ENCODE results near the gene U2AF1L4. TPM values are rescaled to one million over a fixed set of nuclear protein-coding genes. Genes with fewer than 3 reads are reported as not detected.
A peak's percentile ranks its signal among the peaks of the same experiment; 100 is the strongest.

The U2AF1L4 gene
- total RNA-seq, 1 donor from 2014 or later, result 6.6 TPM

DNA sequence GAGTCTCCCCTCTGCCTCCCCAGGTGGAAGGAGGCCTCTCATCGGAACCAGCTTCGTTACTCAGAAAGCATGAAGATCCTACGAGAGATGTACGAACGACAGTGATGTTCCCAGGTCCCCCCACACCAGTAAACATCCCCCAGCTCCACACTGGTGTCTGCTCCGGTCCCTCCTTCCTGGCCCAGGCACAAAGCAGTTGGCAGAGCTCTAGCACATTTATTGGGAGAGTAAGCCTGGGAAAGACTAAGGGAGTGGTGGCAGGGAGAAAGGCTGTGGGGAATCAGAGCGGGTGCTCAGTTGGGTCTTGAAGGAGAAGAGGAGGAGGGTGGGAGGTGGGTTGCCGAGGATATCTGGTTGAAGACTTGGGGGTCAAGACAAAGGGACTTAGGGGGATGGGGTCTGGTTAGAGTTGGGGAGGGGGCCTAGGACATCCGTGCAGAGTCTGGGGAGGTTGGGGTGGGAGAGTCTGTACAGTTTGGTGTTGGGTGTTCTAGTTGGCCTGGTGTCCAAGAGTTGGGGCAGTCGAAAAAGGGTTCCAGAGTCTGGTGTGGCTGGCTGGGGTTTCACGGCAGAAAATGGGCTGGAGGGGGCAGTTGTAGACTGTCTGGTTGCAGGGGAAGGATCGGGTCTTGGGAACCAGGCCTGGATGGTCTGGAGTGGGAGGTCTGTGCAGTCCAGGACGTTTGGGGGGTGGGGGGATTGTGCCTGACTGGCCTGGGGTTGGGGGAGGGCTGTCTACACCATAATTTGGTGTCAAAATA, 9.3 kb upstream of the U2AF1L4 start:
- H3K4me3 ChIP-seq, result peak overlapping the region; percentile 61 to 88
- no peak for TF ChIP-seq POLR2A (IDR thresholded peaks at IDR 0.05)
- TF ChIP-seq, protein P1, sequence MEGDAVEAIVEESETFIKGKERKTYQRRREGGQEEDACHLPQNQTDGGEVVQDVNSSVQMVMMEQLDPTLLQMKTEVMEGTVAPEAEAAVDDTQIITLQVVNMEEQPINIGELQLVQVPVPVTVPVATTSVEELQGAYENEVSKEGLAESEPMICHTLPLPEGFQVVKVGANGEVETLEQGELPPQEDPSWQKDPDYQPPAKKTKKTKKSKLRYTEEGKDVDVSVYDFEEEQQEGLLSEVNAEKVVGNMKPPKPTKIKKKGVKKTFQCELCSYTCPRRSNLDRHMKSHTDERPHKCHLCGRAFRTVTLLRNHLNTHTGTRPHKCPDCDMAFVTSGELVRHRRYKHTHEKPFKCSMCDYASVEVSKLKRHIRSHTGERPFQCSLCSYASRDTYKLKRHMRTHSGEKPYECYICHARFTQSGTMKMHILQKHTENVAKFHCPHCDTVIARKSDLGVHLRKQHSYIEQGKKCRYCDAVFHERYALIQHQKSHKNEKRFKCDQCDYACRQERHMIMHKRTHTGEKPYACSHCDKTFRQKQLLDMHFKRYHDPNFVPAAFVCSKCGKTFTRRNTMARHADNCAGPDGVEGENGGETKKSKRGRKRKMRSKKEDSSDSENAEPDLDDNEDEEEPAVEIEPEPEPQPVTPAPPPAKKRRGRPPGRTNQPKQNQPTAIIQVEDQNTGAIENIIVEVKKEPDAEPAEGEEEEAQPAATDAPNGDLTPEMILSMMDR (IDR thresholded peaks at IDR 0.05), result no peak
- peak in 1 of 2 donors; percentile 8 for TF ChIP-seq POLR2AphosphoS5 (IDR thresholded peaks at IDR 0.05; ENCODE audit: insufficient read depth in 1 of 2, low read depth in 1 of 2)
- no peak for DNase-seq (ENCODE audit: extremely low spot score in 2 of 2)
- H3K4me1 ChIP-seq, result peaks cover 51% of the 10 kb centered on the region
- H3K36me3 ChIP-seq, result peaks cover 0 to 26% of the 10 kb centered on the region in 2 donors
- H3K9me3 ChIP-seq, result no peaks in the 10 kb centered on the region
- H3K27me3 ChIP-seq, result no peaks in the 10 kb centered on the region
- intact Hi-C loops (cut with DNase I), result no loop called here
- peak overlapping the region; percentile 97 for H3K27ac ChIP-seq

DNA sequence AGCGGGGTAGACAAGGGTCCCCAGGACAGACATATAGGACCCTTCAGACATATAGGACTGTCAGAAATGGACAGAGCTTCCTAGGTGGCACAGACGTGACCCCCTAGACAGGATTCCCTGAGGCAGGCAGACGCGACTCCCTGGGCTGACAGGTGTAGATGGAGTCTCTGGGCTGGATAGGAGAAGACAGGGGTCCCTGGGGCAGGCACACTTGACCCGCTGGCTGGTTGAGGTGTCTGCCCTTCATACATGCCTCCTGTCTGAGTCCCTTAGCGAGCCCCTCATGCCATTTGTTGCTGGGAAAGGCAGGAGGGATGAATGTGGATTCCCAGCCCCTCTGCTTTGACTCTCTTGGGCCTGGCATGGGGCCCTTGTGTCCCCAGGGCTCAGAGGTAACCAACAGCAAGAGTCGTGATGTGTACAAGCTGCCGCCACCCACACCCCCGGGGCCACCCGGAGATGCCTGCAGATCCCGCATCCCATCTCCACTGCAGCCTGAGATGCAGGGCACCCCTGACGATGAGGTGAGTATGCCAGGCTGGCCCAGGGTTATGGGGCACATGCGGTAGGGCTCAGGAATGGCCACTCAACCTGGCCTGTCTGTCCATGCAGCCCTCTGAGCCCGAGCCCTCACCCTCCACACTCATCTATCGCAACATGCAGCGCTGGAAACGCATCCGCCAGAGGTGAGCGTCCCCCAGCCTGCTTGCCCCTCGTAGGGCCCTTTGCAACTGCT, 8.6 kb upstream of the U2AF1L4 start:
- H3K36me3 ChIP-seq, result peaks cover 0 to 26% of the 10 kb centered on the region in 2 donors
- TF ChIP-seq POLR2A (IDR thresholded peaks at IDR 0.05) (no peak), POLR2AphosphoS5 (IDR thresholded peaks at IDR 0.05; ENCODE audit: insufficient read depth in 1 of 2, low read depth in 1 of 2) (peak in 1 of 2 donors; percentile 20)
- H3K27ac ChIP-seq, result peak overlapping the region; percentile 97
- H3K4me1 ChIP-seq, result peaks cover 52% of the 10 kb centered on the region
- intact Hi-C loops (cut with DNase I), result no loop called here
- no peaks in the 10 kb centered on the region for H3K27me3 ChIP-seq
- no peak for DNase-seq (ENCODE audit: extremely low spot score in 2 of 2)
- H3K4me3 ChIP-seq, result no peak overlapping the region
- H3K9me3 ChIP-seq, result no peaks in the 10 kb centered on the region

DNA sequence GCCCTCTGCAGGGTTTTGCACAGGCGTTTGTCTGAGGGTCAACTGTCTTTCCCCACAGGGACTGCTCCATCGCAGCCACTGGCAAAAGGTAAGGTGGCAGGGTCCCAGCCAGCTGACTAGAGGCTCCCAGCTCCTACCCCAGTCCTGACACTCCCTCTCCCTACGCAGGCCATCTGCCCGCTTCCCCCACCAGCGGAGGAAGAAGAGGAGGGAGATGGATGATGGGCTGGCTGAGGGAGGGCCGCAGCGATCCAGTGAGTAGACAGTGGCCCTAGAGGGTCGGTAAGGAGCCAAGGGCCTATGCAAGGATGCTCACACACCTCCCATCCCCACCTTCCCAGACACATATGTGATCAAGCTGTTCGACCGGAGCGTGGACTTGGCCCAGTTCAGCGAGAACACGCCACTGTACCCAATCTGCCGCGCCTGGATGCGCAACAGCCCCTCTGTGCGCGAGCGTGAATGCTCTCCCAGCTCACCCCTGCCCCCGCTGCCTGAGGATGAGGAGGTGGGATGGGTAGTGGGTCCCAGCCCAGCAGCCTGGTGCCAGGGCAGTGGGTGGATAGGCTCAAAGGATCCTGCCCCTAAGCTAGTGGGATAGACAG, 7.6 kb upstream of the U2AF1L4 start:
- no peak for DNase-seq (ENCODE audit: extremely low spot score in 2 of 2)
- no peak overlapping the region for H3K27ac ChIP-seq
- H3K4me1 ChIP-seq, result peaks cover 52% of the 10 kb centered on the region
- intact Hi-C loops (cut with DNase I), result no loop called here
- peaks cover 0 to 26% of the 10 kb centered on the region in 2 donors for H3K36me3 ChIP-seq
- H3K27me3 ChIP-seq, result no peaks in the 10 kb centered on the region
- no peak for TF ChIP-seq POLR2A (IDR thresholded peaks at IDR 0.05)
- TF ChIP-seq POLR2AphosphoS5 (IDR thresholded peaks at IDR 0.05; ENCODE audit: insufficient read depth in 1 of 2, low read depth in 1 of 2), result no peak
- TF ChIP-seq, protein P1 (IDR thresholded peaks at IDR 0.05), result no peak
- no peaks in the 10 kb centered on the region for H3K9me3 ChIP-seq
- no peak overlapping the region for H3K4me3 ChIP-seq

DNA sequence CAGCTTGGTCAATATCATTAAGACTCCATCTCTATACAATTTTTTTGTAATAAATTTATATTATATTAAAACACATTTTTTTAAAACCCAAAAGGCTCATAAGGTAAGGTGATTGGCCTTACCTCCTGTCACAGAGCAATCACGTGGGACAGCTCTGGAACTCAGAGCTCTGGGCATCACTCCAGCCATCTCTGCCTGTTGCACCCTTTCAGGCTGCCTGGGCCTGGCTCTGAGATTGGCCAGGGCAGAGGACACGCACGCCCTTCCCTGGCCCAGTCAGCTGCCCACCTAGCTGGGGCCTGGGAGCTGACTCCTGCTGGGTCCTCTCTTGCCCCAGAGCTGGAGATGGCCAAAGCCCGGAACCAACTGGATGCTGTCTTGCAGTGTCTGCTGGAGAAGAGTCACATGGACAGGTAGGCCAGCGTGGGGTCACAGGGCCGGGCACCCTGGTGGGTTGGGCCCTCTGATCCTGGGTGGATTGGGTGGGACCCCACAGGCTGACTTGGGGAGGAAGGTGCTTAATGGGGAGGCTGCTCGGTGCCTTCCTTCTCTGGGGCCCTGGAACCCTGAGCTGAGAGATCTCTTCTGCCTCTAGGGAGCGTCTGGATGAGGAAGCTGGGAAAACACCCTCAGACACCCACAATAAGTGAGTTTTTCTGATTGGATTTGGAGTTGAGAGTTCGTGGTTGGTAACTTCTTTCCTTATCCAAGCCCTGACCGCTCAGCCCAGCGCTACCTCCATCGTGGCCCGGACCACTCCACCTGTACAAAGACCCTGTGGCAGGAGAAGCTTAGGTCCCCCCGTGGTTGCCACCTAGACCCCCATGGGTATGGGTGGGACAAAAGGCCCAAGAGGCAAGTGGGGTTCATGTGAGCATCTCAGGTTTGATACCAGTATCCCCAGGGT, 6.9 kb upstream of the U2AF1L4 start:
- Histone ChIP-seq H3K4me1 (peaks cover 50% of the 10 kb centered on the region), H3K27me3 (no peaks in the 10 kb centered on the region), H3K9me3 (no peaks in the 10 kb centered on the region), H3K36me3 (peaks cover 0 to 26% of the 10 kb centered on the region in 2 donors), H3K27ac (no peak overlapping the region), H3K4me3 (no peak overlapping the region)
- no peak for TF ChIP-seq POLR2A (IDR thresholded peaks at IDR 0.05)
- DNase-seq (ENCODE audit: extremely low spot score in 2 of 2), result no peak
- intact Hi-C loops (cut with DNase I), result no loop called here

DNA sequence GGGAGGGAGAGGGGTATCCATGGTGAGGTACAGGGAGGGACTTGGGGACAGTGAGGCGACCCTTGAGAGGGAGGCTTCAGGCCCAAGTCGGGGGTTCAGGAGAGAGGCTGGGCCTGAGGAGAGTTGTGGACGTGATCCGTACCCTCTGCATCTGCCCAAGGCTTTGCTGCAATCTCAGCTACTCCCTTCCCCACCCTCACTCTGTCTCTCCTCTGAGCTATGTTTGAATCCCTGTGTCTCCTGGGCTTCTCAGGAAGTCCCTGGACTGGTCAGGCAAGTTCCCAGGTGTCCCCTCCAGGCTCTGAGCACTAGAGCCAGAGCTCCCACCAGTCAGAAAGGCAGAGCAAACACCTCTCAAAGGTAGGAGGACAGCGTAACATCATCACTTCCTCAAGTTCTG, 4.9 kb upstream of the U2AF1L4 start:
- no peak for DNase-seq (ENCODE audit: extremely low spot score in 2 of 2)
- Histone ChIP-seq H3K27ac (no peak overlapping the region), H3K36me3 (peaks cover 0 to 26% of the 10 kb centered on the region in 2 donors), H3K27me3 (no peaks in the 10 kb centered on the region), H3K9me3 (no peaks in the 10 kb centered on the region), H3K4me1 (peaks cover 45% of the 10 kb centered on the region), H3K4me3 (no peak overlapping the region)
- TF ChIP-seq POLR2AphosphoS5 (IDR thresholded peaks at IDR 0.05; ENCODE audit: insufficient read depth in 1 of 2, low read depth in 1 of 2) (no peak), POLR2A (IDR thresholded peaks at IDR 0.05) (no peak)
- TF ChIP-seq, protein P1 (IDR thresholded peaks at IDR 0.05), result no peak
- intact Hi-C loops (cut with DNase I), result no loop called here
